ENCODE results near the gene SEPTIN8. TPM values are rescaled to one million over a fixed set of nuclear protein-coding genes. Genes with fewer than 3 reads are reported as not detected.

SEPTIN8 gene
- total and polyA plus RNA-seq, 2 of the 8 experiments (the other 6 are each of a cell fraction or from before 2014, with no cell fraction given) = 21.2 to 33.0 TPM

DNA sequence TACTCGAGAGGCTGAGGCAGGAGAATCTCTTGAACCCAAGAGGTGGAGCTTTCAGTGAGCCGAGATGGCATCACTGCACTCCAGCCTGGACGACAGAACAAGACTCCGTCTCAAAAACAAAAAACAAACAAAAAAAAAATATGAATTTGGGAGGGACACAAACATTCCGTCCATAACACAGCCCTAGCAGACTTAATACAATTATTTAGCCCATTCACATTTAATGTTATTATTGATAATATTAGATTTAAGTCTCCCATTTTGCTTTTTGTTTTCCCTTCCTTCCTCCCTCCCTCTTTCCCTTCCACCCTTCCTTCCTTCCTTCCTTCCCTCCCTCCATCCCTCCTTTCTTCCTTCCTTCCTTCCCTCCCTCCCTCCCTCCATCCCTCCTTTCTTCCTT is 34.4 kb downstream of the SEPTIN8 start:
- POLR2A ChIA-PET (ENCODE audit: partially characterized antibody) = no interaction called here
- Histone ChIP-seq H2BK15ac (ENCODE audit: low read length) (no peak overlapping the region), H3K4me2 (ENCODE audit: insufficient read depth in 1 of 2, low read depth in 2 of 2, low read length in 2 of 2) (no peak overlapping the region), H3K23me2 (ENCODE audit: low read depth, low read length) (peaks cover 4% of the 10 kb centered on the region; the same call in 1 of the 2 replicates), H4K8ac (ENCODE audit: extremely low read depth, insufficient read depth, low read length) (no peak overlapping the region), H3K14ac (ENCODE audit: insufficient read length) (no peak overlapping the region), H2BK20ac (ENCODE audit: low read length) (no peak overlapping the region), H4K91ac (replicated peaks; ENCODE audit: insufficient read length, low read length) (no peak overlapping the region), H3K36me3 (ENCODE audit: control insufficient read depth in 2 of 4, insufficient read depth in 4 of 4, low read length in 3 of 4) (peaks cover 0 to 5% (median 0%) of the 10 kb centered on the region in 4 experiments; a peak in 1 of 8 replicates), H3K27ac (ENCODE audit: low read depth, low read length) (no peak overlapping the region), H3K18ac (ENCODE audit: extremely low read depth, low read length) (no peak overlapping the region), H3K23ac (ENCODE audit: insufficient read length) (no peak overlapping the region), H3K4ac (replicated peaks; ENCODE audit: insufficient read length, low read depth, low read length) (no peak overlapping the region), H3K56ac (replicated peaks; ENCODE audit: insufficient read length, low read depth, low read length) (no peak overlapping the region), H3K9me3 (ENCODE audit: insufficient read depth in 2 of 2, low read depth in 1 of 2, low read length in 1 of 2) (no peaks in the 10 kb centered on the region), H2BK12ac (ENCODE audit: low read depth, low read length) (no peak overlapping the region), H3K9ac (replicated peaks in 1 of 4; ENCODE audit: extremely low read depth in 1 of 4, low read depth in 3 of 4, low read length in 3 of 4) (no peak overlapping the region), H3K27me3 (replicated peaks in 1 of 4; ENCODE audit: control insufficient read depth in 3 of 4, extremely low read depth in 1 of 4, insufficient read depth in 3 of 4, low read length in 3 of 4) (peaks cover 9 to 18% (median 16%) of the 10 kb centered on the region in 4 experiments), H3K4me3 (ENCODE audit: extremely low read depth in 1 of 4, insufficient read depth in 2 of 4, low read depth in 3 of 4, low read length in 4 of 4) (no peak overlapping the region), H3K79me2 (ENCODE audit: control insufficient read depth in 1 of 2, insufficient read depth in 2 of 2, low read length in 2 of 2) (no peaks in the 10 kb centered on the region), H3K79me1 (ENCODE audit: low read depth, low read length) (no peaks in the 10 kb centered on the region), H3K4me1 (replicated peaks in 1 of 4; ENCODE audit: control insufficient read depth in 3 of 4, insufficient read depth in 4 of 4, low read length in 3 of 4) (peaks cover 0 to 2% (median 0%) of the 10 kb centered on the region in 4 experiments; a peak in 2 of 7 replicates), H2AFZ (ENCODE audit: low read length) (no peak overlapping the region), H4K5ac (ENCODE audit: insufficient read length, low read depth, low read length) (no peak overlapping the region), H2AK5ac (ENCODE audit: low read depth, low read length) (no peak overlapping the region), H4K20me1 (replicated peaks in 1 of 2; ENCODE audit: control insufficient read depth in 1 of 2, insufficient read depth in 2 of 2, low read length in 2 of 2) (no peaks in the 10 kb centered on the region), H2BK5ac (ENCODE audit: low read depth, low read length) (no peak overlapping the region), H2BK120ac (replicated peaks; ENCODE audit: low read depth, low read length) (no peak overlapping the region)
- FAIRE-seq (no peak), DNase-seq (ENCODE audit: low read depth in 1 of 2, low spot score in 2 of 2) (no peak)
- WGBS, 2 experiments (ENCODE audit: extremely low coverage in 1 of 2, insufficient coverage in 1 of 2, insufficient read length in 1 of 2, insufficient replicate concordance in 2 of 2, low coverage in 1 of 2, low lambda C conversion rate in 2 of 2, missing lambda C conversion rate in 1 of 2) = 86% methylated on average over 5 of the region's 5 CpGs; no CpG with 5 or more reads in 1 of the 2 experiments
- TF ChIP-seq EZH2 (IDR thresholded peaks at IDR 0.05; ENCODE audit: low read depth, low read length, severe bottlenecking) (no peak), RFX5 (IDR thresholded peaks at IDR 0.05; ENCODE audit: borderline replicate concordance, low read depth, low read length) (no peak), HDAC2 (IDR thresholded peaks at IDR 0.05; ENCODE audit: borderline replicate concordance in 1 of 2, low read depth in 2 of 2, low read length in 2 of 2) (no peak), POU5F1 (IDR thresholded peaks at IDR 0.05; ENCODE audit: low read depth, low read length) (no peak), GABPA (IDR thresholded peaks at IDR 0.05; ENCODE audit: borderline replicate concordance, insufficient read depth, low read length) (no peak), NRF1 (IDR thresholded peaks at IDR 0.05; ENCODE audit: low read depth, low read length) (no peak), CEBPB (IDR thresholded peaks at IDR 0.05; ENCODE audit: low read depth, low read length) (no peak), RNF2 (IDR thresholded peaks at IDR 0.05; ENCODE audit: borderline replicate concordance, low read depth, low read length, missing control alignments, poor library complexity, severe bottlenecking) (no peak), SIX5 (IDR thresholded peaks at IDR 0.05; ENCODE audit: low read depth, low read length) (no peak), YY1 (IDR thresholded peaks at IDR 0.05; ENCODE audit: low read depth, low read length) (no peak), JUND (IDR thresholded peaks at IDR 0.05; ENCODE audit: low read length) (no peak)
- CTCF ChIA-PET (ENCODE audit: partially characterized antibody) = interaction anchor here (3.7 kb wide), 1 partner anchor 12 kb away, joined by 12 read pairs; no protein-coding TSS in a partner anchor

Data from H1 (cell line).